Colonic mucosa (tissue), 4 donors: Measurements from ENCODE around the gene C6orf47. TPM values are rescaled to one million over a fixed set of nuclear protein-coding genes. Genes with fewer than 3 reads are reported as not detected.

Experiments used
- DNase-seq: peaks from one replicate; pipeline ENCODE4 v3.0.0-alpha.2; 2020
- H3K27ac ChIP-seq: fragments of 200-600 bp; one replicate; pipeline ENCODE4 v1.8.0; 2021
- H3K27me3 ChIP-seq: fragments of 200-600 bp; one replicate; pipeline ENCODE4 v1.8.0; 2021
- H3K36me3 ChIP-seq: fragments of 200-600 bp; one replicate; pipeline ENCODE4 v1.8.0; 2021
- H3K4me1 ChIP-seq: fragments of 200-600 bp; one replicate; pipeline ENCODE4 v1.8.0; 2021; ENCODE audit warnings: mild to moderate bottlenecking
- H3K4me3 ChIP-seq: fragments of 200-600 bp; one replicate; pipeline ENCODE4 v1.8.0; 2021
- H3K9ac ChIP-seq, 2 donors: one replicate each; pipeline ENCODE4 v1.7.0; 2013; ENCODE audit warnings: control low read depth in 2 of 2, low read depth in 2 of 2, low read length in 2 of 2
- H3K9me3 ChIP-seq: fragments of 200-600 bp; one replicate; pipeline ENCODE4 v1.8.0; 2021
- CTCF ChIP-seq: fragments of 200-600 bp; IDR thresholded peaks from one replicate; pipeline ENCODE4 v1.8.0; 2022; ENCODE audit warnings: antibody characterized with exemption, mild to moderate bottlenecking
- intact Hi-C: fragments of 100-400 bp; cut with DNase I; formaldehyde crosslinking; loops from one replicate; pipeline ENCODE4 v1.14.1; 2022
- total RNA-seq, 2 donors: library from RNA; stranded (reverse); fragmentation: NEBNext Ultra II Directional in 1 of 2; extraction: Animal tissue kit (Norgen Biotek cat#: 25700) in 1 of 2; gene quantifications; one replicate each; pipeline ENCODE4 v1.2.1, GENCODE V29; 2021
- donor health status: healthy.
- donor health status: DM: no; HTN: no; CAD: no.
- donor health status: DM: no; HTN: no; CAD: no.

C6orf47 gene
- total RNA-seq, 2 donors from 2014 or later, result 28.3 to 32.8 TPM

- H3K9ac ChIP-seq, result no peak overlapping the region
Observed at GRCh38 chr6:31691078-31691463, 30.5 kb upstream of the C6orf47 start.

GRCh38 chr6:31690231-31691077 lies 29.9 kb upstream of the C6orf47 start:
- Histone ChIP-seq H3K27ac (peak overlapping the region; percentile 36), H3K27me3 (no peaks in the 10 kb centered on the region), H3K4me3 (no peak overlapping the region), H3K36me3 (peaks cover 10% of the 10 kb centered on the region), H3K9ac (no peak overlapping the region), H3K9me3 (no peaks in the 10 kb centered on the region), H3K4me1 (no peaks in the 10 kb centered on the region)
- intact Hi-C loops, result no loop called here
- TF ChIP-seq CTCF, result no peak
- DNase-seq, result peak; percentile 55

More at GRCh38 chr6:31691078-31691463, 30.5 kb upstream of the C6orf47 start:
- no peaks in the 10 kb centered on the region for H3K4me1 ChIP-seq
- intact Hi-C loops, result no loop called here
- no peaks in the 10 kb centered on the region for H3K9me3 ChIP-seq
- DNase-seq, result no peak
- H3K4me3 ChIP-seq, result no peak overlapping the region
- H3K27ac ChIP-seq, result peak overlapping the region; percentile 36
- H3K36me3 ChIP-seq, result peaks cover 10% of the 10 kb centered on the region
- H3K27me3 ChIP-seq, result no peaks in the 10 kb centered on the region
- no peak for TF ChIP-seq CTCF

- Histone ChIP-seq H3K9ac (no peak overlapping the region), H3K27me3 (no peaks in the 10 kb centered on the region), H3K9me3 (no peaks in the 10 kb centered on the region), H3K4me1 (no peaks in the 10 kb centered on the region), H3K27ac (peak overlapping the region; percentile 36), H3K4me3 (no peak overlapping the region), H3K36me3 (peaks cover 10% of the 10 kb centered on the region)
- intact Hi-C loops, result no loop called here
- TF ChIP-seq CTCF, result peak; percentile 25
- no peak for DNase-seq
Observed at GRCh38 chr6:31689249-31690110, 28.9 kb upstream of the C6orf47 start.

- no peaks in the 10 kb centered on the region for H3K27me3 ChIP-seq
- H3K9me3 ChIP-seq, result no peaks in the 10 kb centered on the region
- no peak overlapping the region for H3K27ac ChIP-seq
- TF ChIP-seq CTCF, result no peak
- no peak overlapping the region for H3K9ac ChIP-seq
- intact Hi-C loops, result no loop called here
- no peak overlapping the region for H3K4me3 ChIP-seq
- H3K36me3 ChIP-seq, result peaks cover 10% of the 10 kb centered on the region
- DNase-seq, result no peak
- no peaks in the 10 kb centered on the region for H3K4me1 ChIP-seq
Observed at GRCh38 chr6:31687860-31688693, 27.5 kb upstream of the C6orf47 start.

- Histone ChIP-seq H3K36me3 (peaks cover 10% of the 10 kb centered on the region), H3K27ac (no peak overlapping the region), H3K9ac (no peak overlapping the region), H3K4me3 (no peak overlapping the region), H3K9me3 (no peaks in the 10 kb centered on the region), H3K4me1 (no peaks in the 10 kb centered on the region), H3K27me3 (no peaks in the 10 kb centered on the region)
- DNase-seq, result no peak
- no peak for TF ChIP-seq CTCF
- intact Hi-C loops, result no loop called here
Observed at GRCh38 chr6:31687321-31687720, 26.7 kb upstream of the C6orf47 start.
